Measurements from ENCODE around the gene SIPA1L3.

The SIPA1L3 gene

GRCh38 chr19:37928527-37929286 lies 21.7 kb downstream of the SIPA1L3 start:
- H3K4me3 ChIP-seq (ENCODE audit: control insufficient read depth, low read depth, low read length) = no peak overlapping the region
- no peak for DNase-seq (ENCODE audit: low read depth)
- TF ChIP-seq CTCF (IDR thresholded peaks at IDR 0.05; ENCODE audit: control insufficient read depth, insufficient read depth, low read depth, low read length, missing control alignments) = no peak

GRCh38 chr19:37929355-37929923 lies 22.4 kb downstream of the SIPA1L3 start:
- no peak overlapping the region for H3K4me3 ChIP-seq (ENCODE audit: control insufficient read depth, low read depth, low read length)
- TF ChIP-seq CTCF (IDR thresholded peaks at IDR 0.05; ENCODE audit: control insufficient read depth, insufficient read depth, low read depth, low read length, missing control alignments) = no peak
- DNase-seq (ENCODE audit: low read depth) = no peak

- no peak for TF ChIP-seq CTCF (IDR thresholded peaks at IDR 0.05; ENCODE audit: control insufficient read depth, insufficient read depth, low read depth, low read length, missing control alignments)
- no peak overlapping the region for H3K4me3 ChIP-seq (ENCODE audit: control insufficient read depth, low read depth, low read length)
- DNase-seq (ENCODE audit: low read depth) = no peak
Observed at GRCh38 chr19:37930416-37930815, 23.4 kb downstream of the SIPA1L3 start.

- peak; percentile 8 for DNase-seq (ENCODE audit: low read depth)
- H3K4me3 ChIP-seq (ENCODE audit: control insufficient read depth, low read depth, low read length) = peak overlapping the region; percentile 23
- TF ChIP-seq CTCF (IDR thresholded peaks at IDR 0.05; ENCODE audit: control insufficient read depth, insufficient read depth, low read depth, low read length, missing control alignments) = peak; percentile 13
Observed at GRCh38 chr19:37931881-37932655, 25.1 kb downstream of the SIPA1L3 start.

GRCh38 chr19:37932985-37933936 lies 26.3 kb downstream of the SIPA1L3 start:
- DNase-seq (ENCODE audit: low read depth) = no peak
- H3K4me3 ChIP-seq (ENCODE audit: control insufficient read depth, low read depth, low read length) = no peak overlapping the region
- TF ChIP-seq CTCF (IDR thresholded peaks at IDR 0.05; ENCODE audit: control insufficient read depth, insufficient read depth, low read depth, low read length, missing control alignments) = no peak

GRCh38 chr19:37933937-37934358 lies 26.9 kb downstream of the SIPA1L3 start:
- no peak for DNase-seq (ENCODE audit: low read depth)
- TF ChIP-seq CTCF (IDR thresholded peaks at IDR 0.05; ENCODE audit: control insufficient read depth, insufficient read depth, low read depth, low read length, missing control alignments) = no peak
- H3K4me3 ChIP-seq (ENCODE audit: control insufficient read depth, low read depth, low read length) = no peak overlapping the region

All from AG09309 (cell line).